Prostate gland (tissue), 2 donors: ENCODE data around the gene TUBB6.

Source experiments
- CTCF ChIP-seq, 4 experiments: fragments of 200-600 bp in 2 of 4; fragments of 450-650 bp in 2 of 4; sonication (generic) in 2 of 4; IDR thresholded peaks; 1 replicate in 3 of 4; 2 replicates in 1 of 4; pipeline ENCODE4 v1.5.1; 2016 to 2019; ENCODE audit warnings: antibody characterized with exemption in 4 of 4, mild to moderate bottlenecking in 2 of 4, moderate library complexity in 2 of 4
- POLR2A ChIP-seq: fragments of 450-650 bp; IDR thresholded peaks from one replicate; pipeline ENCODE4 v1.6.1; 2016; ENCODE audit warnings: antibody characterized with exemption, mild to moderate bottlenecking
- POLR2AphosphoS5 ChIP-seq: sonication (generic); formaldehyde crosslinking; IDR thresholded peaks from one replicate; pipeline ENCODE4 v1.6.1; 2017; ENCODE audit warnings: antibody characterized with exemption

GRCh38 chr18:12287684-12288402 is 20.2 kb upstream of the TUBB6 start:
- no peak for TF ChIP-seq CTCF (IDR thresholded peaks at IDR 0.05)
- peak; percentile 63 for TF ChIP-seq POLR2A
- peak; percentile 67 for TF ChIP-seq POLR2AphosphoS5
